Heart left ventricle (tissue), 16 donors: Measurements from ENCODE around the gene MS4A8. TPM values are rescaled to one million over a fixed set of nuclear protein-coding genes. Genes with fewer than 3 reads are reported as not detected.

ENCODE experiments used
- ATAC-seq, 4 donors: fragments of 200-7000 bp; cut with Tn5 transposase; one replicate each; pipeline ENCODE4 v1.9.1; 2020 to 2022; ENCODE audit warnings: moderate library complexity in 4 of 4, mild to moderate bottlenecking in 3 of 4, moderate number of reproducible peaks in 1 of 4
- DNase-seq, 5 donors: peaks; one replicate each; pipeline ENCODE4 v3.0.0-alpha.2; 2020
- H3K27ac ChIP-seq, 12 donors: fragments of 200-600 bp; sonication (generic) in 4 of 12; one replicate each; pipeline versions ENCODE4 v1.5.0 to v1.8.0; 2016 to 2022; ENCODE audit warnings: mild to moderate bottlenecking in 2 of 12
- H3K27me3 ChIP-seq, 9 donors: fragments of 200-600 bp; sonication (generic) in 2 of 9; one replicate each; pipeline versions ENCODE4 v1.5.1 to v1.8.0; 2016 to 2022; ENCODE audit warnings: mild to moderate bottlenecking in 3 of 9
- H3K36me3 ChIP-seq, 9 donors: fragments of 200-600 bp; sonication (generic) in 2 of 9; one replicate each; pipeline versions ENCODE4 v1.5.0 to v1.8.0; 2018 to 2022; ENCODE audit warnings: mild to moderate bottlenecking in 2 of 9
- H3K4me1 ChIP-seq, 12 donors: fragments of 200-600 bp; sonication (generic) in 4 of 12; one replicate each; pipeline versions ENCODE4 v1.5.0 to v1.8.0; 2016 to 2022; ENCODE audit warnings: mild to moderate bottlenecking in 3 of 12
- H3K4me3 ChIP-seq, 12 donors: fragments of 200-600 bp; sonication (generic) in 4 of 12; one replicate each; pipeline versions ENCODE4 v1.5.0 to v1.8.0; 2017 to 2022; ENCODE audit warnings: mild to moderate bottlenecking in 9 of 12, moderate library complexity in 4 of 12
- H3K9me3 ChIP-seq, 12 donors: fragments of 200-600 bp; sonication (generic) in 4 of 12; one replicate each; pipeline versions ENCODE4 v1.5.0 to v1.8.0; 2016 to 2022; ENCODE audit warnings: mild to moderate bottlenecking in 1 of 12
- CTCF ChIP-seq, 12 donors: fragments of 200-600 bp; sonication (generic) in 4 of 12; IDR thresholded peaks; one replicate each; pipeline versions ENCODE4 v1.5.0 to v1.8.0; 2018 to 2022; ENCODE audit warnings: antibody characterized with exemption in 12 of 12, mild to moderate bottlenecking in 5 of 12
- POLR2A ChIP-seq, 2 donors: fragments of 450-650 bp; IDR thresholded peaks; one replicate each; pipeline ENCODE4 v1.6.1; 2017; ENCODE audit warnings: antibody characterized with exemption in 2 of 2, mild to moderate bottlenecking in 2 of 2, moderate library complexity in 2 of 2
- WGBS, 4 donors: extraction: QIAGEN DNeasy Blood & Tissue Kit in 2 of 4; methylation state at CpG; one replicate each; pipeline versions ENCODE4 v1.1.5 to v1.1.7; 2013 to 2018; 5-methylcytosine and 5-hydroxymethylcytosine counted together
- intact Hi-C, 10 donors: fragments of 100-400 bp; cut with DNase I; formaldehyde crosslinking; loops; one replicate each; pipeline versions ENCODE4 v1.11.1 to v1.14.2; 2022
- polyA plus RNA-seq, 2 donors: library from polyadenylated mRNA; stranded (reverse); fragments of 200-250 nt; gene quantifications; one replicate each; pipeline ENCODE4 v1.2.3, GENCODE V29; 2013
- total RNA-seq, 9 donors: library from RNA; depleted of rRNA in 2 of 9; stranded (reverse); fragments of >200 nt in 2 of 9; fragmentation: NEBNext Ultra II Directional in 3 of 9; extraction: Animal tissue kit (Norgen Biotek cat#: 25700) in 3 of 9; gene quantifications; one replicate each; pipeline versions ENCODE4 v1.1.0 to v1.2.4, GENCODE V29; 2016 to 2023
- donor health status: ischemic (EF 13 %, LVEDD 7.1; RV severe dilation, severe dysfunction).
- donor health status: healthy with polysubstance abuse.
- donor health status: DM: no; HTN: yes; CAD: no.
- donor health status: DM: no; HTN: no; CAD: no.
- donor health status: ischemic (EF 25% LVEDD 6.9; RV normal size, moderate dysfunction).
- donor health status: ischemic (EF 25% LVEDD 5.7; RV mildly dilated, moderate dysfunction).
- donor health status: healthy.
- donor health status: DM: yes; HTN: yes; CAD: no.
- donor health status: ischemic (EF 35%, LVEDD 5.7; RV mildly dilated, moderate dysfunction).
- donor health status: nonischemic (EF 11% LVEDD 7.7; RV severe dilation, severe dysfunction).
- donor health status: DM: yes; HTN: yes; CAD: no.
- donor health status: PGD.
- donor health status: ischemic (EF 29% LVEDD 5.4; RV normal size, mild dysfunction).
- donor health status: nonischemic (EF 23%, LVEDD 6.1; RV moderate dilation, normal function).

MS4A8 gene
- total and polyA plus RNA-seq, 11 donors: not detected

DNA sequence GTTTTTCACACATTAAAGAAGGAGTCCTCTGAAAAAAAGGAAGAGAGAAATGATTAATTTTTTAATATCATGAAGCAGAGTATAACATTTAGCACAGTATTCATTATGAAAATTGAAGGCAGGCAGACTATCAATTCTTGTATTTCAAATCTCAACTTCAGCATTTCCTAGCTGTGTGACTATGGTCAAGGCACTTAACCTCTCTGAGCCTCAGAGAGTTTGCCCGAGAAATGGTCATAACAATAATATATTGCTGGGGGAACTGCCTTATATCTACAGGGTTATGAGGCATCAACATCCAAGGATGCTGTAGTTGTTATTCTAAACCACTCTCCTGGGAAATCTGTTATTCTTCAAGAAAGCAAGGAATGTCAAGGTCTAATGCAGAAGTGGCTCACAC is 26.2 kb downstream of the MS4A8 start:
- Histone ChIP-seq H3K4me3 (no peak overlapping the region), H3K36me3 (no peaks in the 10 kb centered on the region), H3K27ac (no peak overlapping the region), H3K4me1 (no peaks in the 10 kb centered on the region), H3K9me3 (no peaks in the 10 kb centered on the region), H3K27me3 (peaks cover 0 to 17% (median 0%) of the 10 kb centered on the region in 9 donors)
- intact Hi-C loops: no loop called here
- ATAC-seq (no peak), DNase-seq (no peak)
- 73 to 77% (median 75%) methylated on average over 1 of the region's 1 CpG for WGBS, 4 donors
- no peak for TF ChIP-seq CTCF (IDR thresholded peaks at IDR 0.05)
- TF ChIP-seq POLR2A (IDR thresholded peaks at IDR 0.05): no peak

- no peak overlapping the region for H3K27ac ChIP-seq
- no peaks in the 10 kb centered on the region for H3K36me3 ChIP-seq
- TF ChIP-seq CTCF (IDR thresholded peaks at IDR 0.05): no peak
- no peak for TF ChIP-seq POLR2A (IDR thresholded peaks at IDR 0.05)
- H3K27me3 ChIP-seq: peaks cover 0 to 15% (median 0%) of the 10 kb centered on the region in 9 donors
- intact Hi-C loops: no loop called here
- DNase-seq (no peak), ATAC-seq (no peak)
- no peaks in the 10 kb centered on the region for H3K4me1 ChIP-seq
- no peak overlapping the region for H3K4me3 ChIP-seq
- WGBS, 4 donors: 70 to 81% (median 78%) methylated on average over 8 of the region's 8 CpGs
- H3K9me3 ChIP-seq: no peaks in the 10 kb centered on the region
Observed at GRCh38 chr11:60731586-60731985, 32.2 kb downstream of the MS4A8 start.

DNA sequence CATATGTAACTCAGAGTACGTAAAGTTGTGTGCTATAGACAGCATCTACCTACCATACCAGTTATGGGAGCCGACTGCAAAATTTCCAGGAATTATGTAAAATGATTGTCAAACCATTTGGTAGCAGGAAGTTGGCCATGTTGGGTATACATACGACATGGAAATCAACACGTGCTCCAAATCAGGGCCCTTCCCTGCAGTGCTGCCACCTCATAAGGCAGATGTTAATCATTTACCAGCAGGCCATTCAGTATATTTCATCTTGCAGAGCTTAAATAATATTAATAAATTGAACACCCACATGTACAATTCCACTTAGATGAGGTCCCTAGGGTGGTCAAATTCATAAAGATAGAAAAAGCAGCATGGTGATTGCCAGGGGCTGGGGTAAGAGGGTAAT is 34.9 kb downstream of the MS4A8 start:
- 73 to 87% (median 79%) methylated on average over 4 of the region's 4 CpGs for WGBS, 4 donors
- Histone ChIP-seq H3K27ac (no peak overlapping the region), H3K36me3 (no peaks in the 10 kb centered on the region), H3K4me1 (no peaks in the 10 kb centered on the region), H3K9me3 (no peaks in the 10 kb centered on the region), H3K4me3 (no peak overlapping the region), H3K27me3 (peaks cover 0 to 13% (median 0%) of the 10 kb centered on the region in 9 donors)
- intact Hi-C loops: no loop called here
- ATAC-seq (no peak), DNase-seq (no peak)
- TF ChIP-seq CTCF (IDR thresholded peaks at IDR 0.05): no peak
- no peak for TF ChIP-seq POLR2A (IDR thresholded peaks at IDR 0.05)

DNA sequence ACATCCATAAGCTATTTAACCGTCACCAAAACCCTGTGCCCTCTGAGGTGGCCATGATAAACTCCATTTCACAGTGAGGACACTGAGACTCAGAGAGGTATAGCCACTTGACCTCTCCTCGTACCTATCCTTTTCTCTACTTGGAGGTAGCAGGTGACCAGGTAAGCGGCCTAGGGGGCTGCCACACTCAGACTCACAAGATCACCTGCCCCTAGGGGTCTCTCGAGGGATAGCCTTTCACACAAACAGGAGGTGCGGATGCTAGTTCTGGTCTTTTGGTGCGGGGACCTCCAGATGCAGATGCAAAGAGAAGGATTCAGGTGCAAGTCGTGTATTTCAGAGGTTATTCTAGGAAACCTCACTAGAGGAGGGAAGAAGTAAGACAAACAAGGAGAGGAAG is 39.7 kb downstream of the MS4A8 start:
- no peaks in the 10 kb centered on the region for H3K4me1 ChIP-seq
- intact Hi-C loops: no loop called here
- no peak for ATAC-seq
- no peaks in the 10 kb centered on the region for H3K36me3 ChIP-seq
- H3K27ac ChIP-seq: no peak overlapping the region
- WGBS, 4 donors: 60 to 67% (median 63%) methylated on average over 7 of the region's 7 CpGs
- TF ChIP-seq CTCF (IDR thresholded peaks at IDR 0.05) (no peak), POLR2A (IDR thresholded peaks at IDR 0.05) (no peak)
- DNase-seq: no peak
- H3K4me3 ChIP-seq: no peak overlapping the region
- H3K9me3 ChIP-seq: peaks cover 0 to 21% (median 0%) of the 10 kb centered on the region in 12 donors
- peaks cover 0 to 15% (median 5%) of the 10 kb centered on the region in 9 donors for H3K27me3 ChIP-seq
